Measurements from ENCODE around the gene NCOA1.
"Not testable (repeated sequence)": the region's sequence is repeated elsewhere in the genome, so short reads cannot be mapped to it uniquely, and the experiment has no call there.

The NCOA1 gene

GRCh38 chr2:24490690-24491541 is at the start of gene NCOA1:
TSS of gene NCOA1 (plus strand) at chr2:24491254. CDS start at chr2:24658678, 167,424 bp downstream.
- DNase-seq = peak; percentile 90 to 95 (median 92)

GRCh38 chr2:24448797-24449196 is 42.3 kb upstream of the NCOA1 start:
- peak; percentile 60 to 91 (median 90) for DNase-seq

- no peak for DNase-seq
Observed at GRCh38 chr2:24449344-24449743, 41.7 kb upstream of the NCOA1 start.

- peak; percentile 37 to 63 (median 38) for DNase-seq
Observed at GRCh38 chr2:24451805-24452501, 39.1 kb upstream of the NCOA1 start.

- peak in 1 of 3 donors; percentile 33 for DNase-seq
Observed at GRCh38 chr2:24452502-24452885, 38.6 kb upstream of the NCOA1 start.

- peak in 2 of 3 donors; percentile 25 to 38 for DNase-seq
Observed at GRCh38 chr2:24453379-24454073, 37.5 kb upstream of the NCOA1 start.

GRCh38 chr2:24454294-24454693 is 36.8 kb upstream of the NCOA1 start:
- DNase-seq = no peak

GRCh38 chr2:24456599-24457556 is 34.2 kb upstream of the NCOA1 start:
- peak; percentile 81 to 86 (median 81) for DNase-seq

- no peak for DNase-seq
Observed at GRCh38 chr2:24457696-24458386, 33.2 kb upstream of the NCOA1 start.

GRCh38 chr2:24459224-24460161 is 31.6 kb upstream of the NCOA1 start:
- DNase-seq = no peak

- peak in 2 of 3 donors; percentile 26 for DNase-seq
Observed at GRCh38 chr2:24461685-24462084, 29.4 kb upstream of the NCOA1 start.

GRCh38 chr2:24463271-24463670 is 27.8 kb upstream of the NCOA1 start:
- DNase-seq = no peak

- DNase-seq = no peak
Observed at GRCh38 chr2:24466871-24467870, 23.9 kb upstream of the NCOA1 start.

GRCh38 chr2:24468453-24468852 is 22.6 kb upstream of the NCOA1 start:
- DNase-seq = not testable (repeated sequence)

GRCh38 chr2:24469148-24469650 is 21.9 kb upstream of the NCOA1 start:
- DNase-seq = peak in 2 of 3 donors; percentile 56

- DNase-seq = peak in 2 of 3 donors; percentile 37 to 45
Observed at GRCh38 chr2:24471662-24472061, 19.4 kb upstream of the NCOA1 start.

GRCh38 chr2:24472416-24472815 is 18.6 kb upstream of the NCOA1 start:
- DNase-seq = no peak

GRCh38 chr2:24473626-24474025 is 17.4 kb upstream of the NCOA1 start:
- DNase-seq = peak in 2 of 3 donors; percentile 33 to 49

GRCh38 chr2:24474053-24474452 is 17.0 kb upstream of the NCOA1 start:
- no peak for DNase-seq

Measured in suppressor macrophage treated with lipopolysaccharide for 1 hour (primary cell).